GM19043 (cell line): ENCODE measurements around the gene TRAPPC2L.

ENCODE experiments used
- ATAC-seq: cut with Tn5 transposase; IDR thresholded peaks from one replicate; pipeline ENCODE4 v1.9.1; 2021; ENCODE audit warnings: low read depth; ENCODE audit not compliant: unreplicated experiment

TRAPPC2L gene

GRCh38 chr16:88856122-88856827, 652 bp upstream of the TRAPPC2L start:
- peak; percentile 18 for ATAC-seq

DNA sequence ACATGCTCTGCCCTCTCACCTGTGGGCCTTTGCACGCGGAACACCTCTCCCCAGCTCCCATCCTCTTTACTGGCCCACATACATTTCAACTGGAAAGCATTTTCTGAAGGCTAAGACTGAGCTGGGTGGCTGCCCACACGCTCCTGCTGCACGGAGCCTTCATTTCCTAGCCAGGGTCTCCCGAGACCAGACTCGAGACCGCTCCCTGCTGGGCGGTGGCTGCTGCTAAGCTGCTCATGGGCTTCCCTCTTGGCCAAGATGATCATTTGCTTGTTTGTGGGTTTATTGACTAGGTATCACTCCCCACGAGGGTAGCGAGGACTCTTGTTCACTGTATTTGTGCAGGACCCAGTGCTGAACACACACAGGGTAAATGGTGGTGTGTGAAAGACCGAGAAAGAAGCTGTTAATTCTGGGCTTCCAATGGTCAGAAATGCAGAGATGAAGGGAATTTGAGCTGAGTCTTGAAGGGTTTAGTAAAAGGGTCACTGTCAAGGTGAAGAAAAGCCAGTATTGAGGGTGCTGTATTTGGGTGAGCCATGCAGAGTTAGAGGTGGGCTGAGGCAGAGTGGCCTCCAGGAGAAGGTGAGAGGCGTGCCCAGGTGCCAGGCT, 907 bp downstream of the TRAPPC2L start:
- peak; percentile 46 for ATAC-seq

GRCh38 chr16:88859381-88860091, 2.6 kb downstream of the TRAPPC2L start:
- no peak for ATAC-seq

- ATAC-seq, result no peak
Observed at GRCh38 chr16:88861359-88861758, 4.4 kb downstream of the TRAPPC2L start.

GRCh38 chr16:88862968-88863367, 6.0 kb downstream of the TRAPPC2L start:
- no peak for ATAC-seq

DNA sequence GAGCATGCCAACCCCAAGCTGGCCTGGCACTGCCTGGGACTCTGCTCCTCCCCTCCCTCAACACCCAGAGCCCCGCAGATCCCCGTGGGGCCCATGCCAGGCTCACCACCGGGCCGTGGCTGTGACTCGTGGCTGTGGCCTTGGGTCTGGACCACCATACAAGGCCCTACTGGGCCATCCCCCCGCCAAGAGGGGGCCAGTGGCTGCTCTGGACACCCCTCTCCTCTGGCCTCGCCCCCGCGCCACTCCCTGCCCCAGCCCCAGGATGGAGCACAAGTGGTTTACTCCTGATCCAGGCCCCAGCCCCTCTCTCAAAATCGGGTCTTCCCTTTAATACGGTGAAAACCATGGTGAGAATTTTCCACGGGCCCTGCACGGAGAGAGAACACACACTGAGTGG, 6.5 kb downstream of the TRAPPC2L start:
- no peak for ATAC-seq

DNA sequence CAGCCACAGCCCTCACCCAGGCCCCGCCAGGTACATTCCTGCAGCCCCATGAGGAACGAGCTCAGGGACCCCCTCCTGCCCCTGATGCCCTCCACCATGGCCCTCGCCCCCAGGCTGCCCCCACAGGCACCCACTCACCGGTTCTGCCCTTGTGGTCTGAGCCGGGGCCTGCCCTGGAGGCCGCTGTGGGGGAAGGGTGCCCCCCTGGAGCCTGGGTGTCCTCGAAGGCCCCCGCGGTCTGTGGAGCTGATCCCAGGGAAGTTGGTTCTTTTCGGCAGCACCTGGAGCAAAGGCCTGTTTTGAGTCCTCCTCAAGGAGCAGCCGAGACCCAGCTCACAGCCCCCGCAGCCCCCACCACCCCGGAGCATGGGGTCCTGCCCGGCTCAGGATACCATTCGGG, 7.2 kb downstream of the TRAPPC2L start:
- ATAC-seq, result no peak

DNA sequence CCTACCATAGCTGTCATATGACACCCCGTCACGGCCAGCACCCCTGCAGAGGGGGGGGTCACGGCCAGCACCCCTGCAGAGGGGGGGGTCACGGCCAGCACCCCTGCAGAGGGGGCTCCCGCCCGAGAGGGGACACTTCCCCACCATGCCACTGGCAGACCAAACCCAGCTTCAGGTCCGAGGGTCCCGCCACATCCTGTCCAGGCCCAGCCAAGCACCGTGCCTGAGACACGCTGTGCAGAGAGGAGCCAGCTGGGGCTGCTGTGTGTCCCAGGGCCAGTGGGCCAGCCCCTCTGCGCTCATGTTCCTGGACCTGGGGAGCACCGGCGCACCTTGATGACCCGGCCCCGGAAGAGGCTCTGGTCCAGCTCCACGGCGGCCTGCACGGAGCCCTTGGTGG, 7.6 kb downstream of the TRAPPC2L start:
- no peak for ATAC-seq

GRCh38 chr16:88865310-88865709, 8.4 kb downstream of the TRAPPC2L start:
- ATAC-seq, result no peak

DNA sequence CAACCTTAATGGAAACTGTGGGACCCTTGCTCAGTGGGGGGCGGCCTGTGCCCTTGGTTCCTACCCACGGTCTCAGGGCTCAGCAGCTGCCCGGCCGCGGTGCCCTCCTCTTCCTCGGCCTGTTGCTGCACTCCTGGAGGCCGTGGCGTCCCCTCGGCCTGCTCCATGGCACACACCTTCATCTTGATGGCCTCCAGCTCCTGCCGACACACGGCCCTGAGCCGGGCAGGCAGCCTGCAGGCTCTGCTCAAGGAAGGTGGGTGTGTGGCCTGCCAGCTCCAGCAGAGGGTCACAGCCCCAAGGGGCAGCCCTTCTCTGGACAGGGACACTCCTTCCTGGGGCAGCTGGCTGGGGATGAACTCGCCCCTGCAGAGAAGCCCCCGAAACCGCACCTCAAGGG, 8.8 kb downstream of the TRAPPC2L start:
- ATAC-seq, result no peak

DNA sequence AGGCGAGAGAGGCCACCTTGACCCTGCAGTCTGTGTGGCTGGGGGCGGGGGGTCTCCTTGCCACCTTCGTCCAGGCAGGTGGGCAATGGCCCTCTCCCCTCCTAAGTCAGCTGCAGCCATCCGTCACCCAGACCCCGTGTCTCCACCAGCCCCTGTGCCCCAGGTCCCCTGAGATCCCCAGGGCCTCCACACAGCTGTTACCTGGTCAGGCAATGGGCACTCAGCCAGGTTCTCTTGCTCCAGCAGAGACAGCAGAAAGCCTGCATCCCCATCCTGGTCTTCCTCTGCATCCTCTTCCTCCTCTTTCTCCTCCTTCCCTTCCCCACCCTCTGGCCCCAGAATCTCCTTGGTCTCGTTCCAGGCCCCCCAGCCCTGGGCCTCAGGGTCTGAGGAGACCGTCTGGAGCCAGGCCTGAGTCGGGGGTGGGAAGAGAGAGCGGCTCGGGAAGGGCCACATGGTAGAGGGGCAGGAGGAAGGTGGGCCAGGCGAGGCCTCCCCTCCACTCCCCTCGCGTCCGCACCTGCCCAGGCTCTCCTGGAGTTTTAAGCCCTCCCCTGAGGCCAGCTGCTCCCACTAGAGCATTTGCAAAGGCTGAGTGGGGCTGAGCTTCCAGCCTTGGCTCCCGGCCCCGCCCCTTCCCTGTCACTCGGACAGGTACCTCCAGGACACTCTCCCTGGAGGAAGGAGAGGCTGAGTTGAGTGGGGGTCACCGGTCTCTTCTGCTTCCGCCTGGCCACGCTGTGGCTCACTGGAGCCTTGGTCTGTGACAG, 9.4 kb downstream of the TRAPPC2L start, which contains the start of gene PABPN1L:
PABPN1L (minus strand) TSS at position 510 of the 770 bp plus-strand sequence; CDS start at position 456, 54 bp downstream.
- no peak for ATAC-seq

DNA sequence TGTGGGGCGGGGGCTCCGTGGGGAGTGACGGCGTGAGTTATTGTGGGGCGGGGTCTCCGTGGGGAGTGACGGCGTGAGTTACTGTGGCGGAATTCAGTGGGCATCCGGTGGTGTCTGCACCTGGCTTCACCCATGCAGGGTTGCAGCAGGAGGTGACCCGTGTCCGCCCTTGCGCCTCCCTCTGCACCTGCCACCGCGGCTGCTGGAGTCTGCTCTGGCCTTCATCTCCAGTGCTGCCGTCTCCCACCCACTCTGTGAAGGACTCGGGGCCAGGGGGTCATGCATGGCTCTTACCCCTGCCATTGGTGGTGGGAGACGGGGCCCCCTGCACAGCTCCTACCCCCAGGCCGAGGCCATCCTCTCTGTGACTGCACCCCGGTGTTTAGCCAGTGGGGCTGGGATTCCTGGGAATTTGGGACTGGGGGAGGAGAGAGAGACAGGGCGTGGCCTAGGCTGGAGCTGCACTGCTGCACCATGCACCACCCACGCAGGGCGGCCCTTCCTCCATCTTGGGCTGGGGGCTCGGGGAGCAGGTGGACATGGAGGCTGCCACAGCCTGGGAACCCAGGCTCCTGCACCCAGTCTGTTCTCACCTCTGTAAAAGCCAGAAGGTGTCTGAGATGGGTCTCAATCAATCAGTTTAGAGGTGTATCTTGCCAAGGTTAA, 10.8 kb downstream of the TRAPPC2L start:
- no peak for ATAC-seq

DNA sequence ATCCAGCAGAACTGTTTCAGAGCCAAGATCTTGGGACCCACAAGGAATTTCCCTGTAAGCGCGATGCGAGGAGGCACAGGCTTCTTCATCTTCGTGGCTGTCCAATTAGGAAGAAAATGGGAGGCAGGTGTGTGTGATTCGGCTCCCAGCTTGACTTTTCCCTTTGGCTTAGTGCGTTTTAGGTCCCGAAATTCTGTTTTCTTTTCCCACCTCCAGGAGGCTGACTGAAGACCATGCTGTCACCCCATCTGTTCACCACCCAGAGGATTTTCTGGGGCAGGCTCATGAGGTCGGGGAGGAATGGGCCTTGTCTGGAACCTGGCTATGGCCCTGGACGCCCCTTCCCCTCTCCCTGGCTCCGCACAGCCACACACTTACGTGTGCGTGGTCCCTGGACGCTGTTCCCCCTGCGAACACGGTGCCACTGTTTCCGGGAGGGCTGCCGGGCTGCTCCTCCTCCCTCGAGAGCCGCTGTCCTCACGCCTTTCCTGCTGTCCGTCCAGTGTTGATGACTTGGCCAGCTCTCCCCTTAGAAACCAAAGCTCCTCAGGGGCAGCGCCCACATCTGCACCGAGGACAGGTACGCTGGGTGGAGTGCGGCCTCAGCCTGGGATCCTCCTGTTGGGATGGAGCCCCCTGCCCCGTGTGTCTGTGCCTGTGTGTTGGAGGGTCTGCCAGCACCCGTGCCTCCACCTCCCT, 12.2 kb downstream of the TRAPPC2L start:
- ATAC-seq, result no peak

GRCh38 chr16:88869673-88869980, 12.7 kb downstream of the TRAPPC2L start:
- no peak for ATAC-seq

GRCh38 chr16:88870608-88871348, 13.9 kb downstream of the TRAPPC2L start:
- no peak for ATAC-seq

DNA sequence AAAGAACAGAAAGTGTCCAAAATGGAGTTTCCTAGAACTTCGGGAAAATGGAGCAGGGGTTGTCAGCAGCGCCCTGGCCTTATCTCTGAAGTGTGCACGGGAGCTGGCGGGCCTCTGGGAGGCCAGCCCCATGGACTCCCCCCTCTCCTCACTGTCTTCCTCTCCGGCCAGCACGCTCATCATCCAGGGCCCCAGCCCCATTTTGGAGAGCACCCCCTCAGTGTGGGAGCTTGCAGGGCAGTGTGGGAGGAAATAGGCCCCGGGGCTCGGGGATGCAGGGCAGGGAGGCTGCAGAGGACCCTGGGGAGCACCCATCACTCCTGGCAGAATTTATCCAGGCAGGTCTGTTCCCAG, 14.4 kb downstream of the TRAPPC2L start:
- no peak for ATAC-seq

GRCh38 chr16:88871730-88872416, 14.9 kb downstream of the TRAPPC2L start:
- no peak for ATAC-seq

GRCh38 chr16:88872650-88873331, 15.9 kb downstream of the TRAPPC2L start:
- no peak for ATAC-seq
